ENCODE measurements around the gene CD101.

GRCh38 chr1:116991918-116992317 is 9.6 kb upstream of the CD101 start:
- TF ChIP-seq, protein P1, sequence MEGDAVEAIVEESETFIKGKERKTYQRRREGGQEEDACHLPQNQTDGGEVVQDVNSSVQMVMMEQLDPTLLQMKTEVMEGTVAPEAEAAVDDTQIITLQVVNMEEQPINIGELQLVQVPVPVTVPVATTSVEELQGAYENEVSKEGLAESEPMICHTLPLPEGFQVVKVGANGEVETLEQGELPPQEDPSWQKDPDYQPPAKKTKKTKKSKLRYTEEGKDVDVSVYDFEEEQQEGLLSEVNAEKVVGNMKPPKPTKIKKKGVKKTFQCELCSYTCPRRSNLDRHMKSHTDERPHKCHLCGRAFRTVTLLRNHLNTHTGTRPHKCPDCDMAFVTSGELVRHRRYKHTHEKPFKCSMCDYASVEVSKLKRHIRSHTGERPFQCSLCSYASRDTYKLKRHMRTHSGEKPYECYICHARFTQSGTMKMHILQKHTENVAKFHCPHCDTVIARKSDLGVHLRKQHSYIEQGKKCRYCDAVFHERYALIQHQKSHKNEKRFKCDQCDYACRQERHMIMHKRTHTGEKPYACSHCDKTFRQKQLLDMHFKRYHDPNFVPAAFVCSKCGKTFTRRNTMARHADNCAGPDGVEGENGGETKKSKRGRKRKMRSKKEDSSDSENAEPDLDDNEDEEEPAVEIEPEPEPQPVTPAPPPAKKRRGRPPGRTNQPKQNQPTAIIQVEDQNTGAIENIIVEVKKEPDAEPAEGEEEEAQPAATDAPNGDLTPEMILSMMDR (IDR thresholded peaks at IDR 0.05): no peak
- no peak for TF ChIP-seq POLR2A (IDR thresholded peaks at IDR 0.05)
- TF ChIP-seq POLR2AphosphoS5 (IDR thresholded peaks at IDR 0.05): no peak
- no peak for TF ChIP-seq EP300 (IDR thresholded peaks at IDR 0.05)
